GM19025 (cell line): ENCODE measurements around the gene FAM210B.
A peak's percentile ranks its signal among the peaks of the same experiment; 100 is the strongest.
"Not testable (repeated sequence)": the region's sequence is repeated elsewhere in the genome, so short reads cannot be mapped to it uniquely, and the experiment has no call there.

ENCODE experiments used
- ATAC-seq: cut with Tn5 transposase; IDR thresholded peaks from one replicate; pipeline ENCODE4 v1.9.1; 2021; ENCODE audit warnings: mild to moderate bottlenecking, low read depth, moderate library complexity; ENCODE audit not compliant: unreplicated experiment

FAM210B gene

DNA sequence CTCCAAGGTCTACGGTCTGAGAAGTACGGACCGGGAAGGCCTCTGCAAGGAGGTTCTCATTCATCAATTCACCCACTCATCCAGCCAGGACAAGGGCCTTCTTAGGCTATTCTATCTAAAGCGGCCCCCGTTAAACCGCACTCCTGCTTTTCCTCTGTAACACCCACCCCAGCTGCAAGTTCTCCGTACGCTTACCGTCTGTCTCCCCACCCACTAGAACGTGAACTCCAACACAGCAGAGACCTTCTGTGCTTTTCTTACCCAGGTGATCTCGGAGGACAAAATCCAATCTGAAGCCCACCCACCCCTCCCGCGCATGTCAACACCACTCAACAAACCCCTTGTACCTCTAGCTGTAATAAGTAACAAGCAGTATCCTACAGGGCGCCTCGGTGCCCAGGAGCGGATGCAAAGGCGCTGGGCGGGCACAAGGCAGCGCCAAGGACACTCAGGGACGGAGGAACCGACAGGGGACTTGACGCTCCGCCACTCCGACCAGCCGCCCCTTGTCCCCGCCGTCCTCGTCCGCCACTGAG is 32.9 kb downstream of the FAM210B start:
- ATAC-seq = peak; percentile 22

DNA sequence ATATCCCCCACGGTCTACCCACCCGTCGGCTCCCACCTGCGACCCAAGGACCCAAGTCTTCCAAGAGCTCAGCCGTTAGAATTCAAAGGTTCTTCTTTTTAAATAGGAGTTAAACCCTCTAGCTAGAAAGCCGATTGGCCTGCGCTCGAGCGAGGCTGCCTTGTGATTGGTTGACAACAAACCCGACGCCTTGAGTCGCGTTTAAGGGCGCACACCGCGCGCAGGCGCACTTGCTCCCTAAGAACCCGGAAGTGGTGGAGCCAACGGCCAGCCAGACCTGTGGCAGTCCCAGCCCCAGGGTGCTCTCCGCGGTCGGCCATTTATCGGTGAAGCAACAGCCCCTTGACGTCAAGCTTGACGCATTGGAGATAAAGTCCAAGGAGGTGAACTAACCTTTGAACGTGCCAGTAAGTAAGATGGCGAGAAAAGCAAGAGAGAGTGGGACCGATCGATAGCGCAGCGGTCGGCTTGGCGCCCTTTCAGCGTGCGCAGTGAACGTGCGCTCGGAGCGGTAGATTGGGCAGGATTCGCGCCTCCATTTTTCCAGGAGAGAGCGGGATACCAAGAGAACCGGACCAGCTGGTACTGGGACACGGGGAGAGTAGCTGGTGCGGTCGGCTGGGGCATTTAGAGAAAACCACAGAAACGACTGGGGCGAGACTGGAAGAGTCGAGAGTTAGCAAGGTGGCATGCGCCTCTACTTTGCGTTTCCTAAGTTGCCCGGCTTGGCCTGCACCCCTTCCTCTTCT is 33.5 kb downstream of the FAM210B start, which contains the start of the genes AURKA and CSTF1:
Gene AURKA (minus strand): TSS at position 84 of the 749 bp plus-strand sequence. CDS start 4,018 bp downstream, outside the sequence.
Gene CSTF1 (plus strand): TSS at position 514 of the 749 bp plus-strand sequence. CDS start 2,908 bp downstream, outside the sequence.
- ATAC-seq = peak; percentile 93

- no peak for ATAC-seq
Measured at GRCh38 chr20:56392881-56393482, 34.2 kb downstream of the FAM210B start.

- no peak for ATAC-seq
Measured at GRCh38 chr20:56393653-56394052, 34.9 kb downstream of the FAM210B start.

GRCh38 chr20:56395166-56395565 is 36.4 kb downstream of the FAM210B start:
- no peak for ATAC-seq

- no peak for ATAC-seq
Measured at GRCh38 chr20:56400001-56400640, 41.3 kb downstream of the FAM210B start.

GRCh38 chr20:56403465-56403864 is 44.7 kb downstream of the FAM210B start:
- ATAC-seq = no peak

- not testable (repeated sequence) for ATAC-seq
Measured at GRCh38 chr20:56405356-56405755, 46.6 kb downstream of the FAM210B start.

- ATAC-seq = no peak
Measured at GRCh38 chr20:56406910-56407309, 48.1 kb downstream of the FAM210B start.

DNA sequence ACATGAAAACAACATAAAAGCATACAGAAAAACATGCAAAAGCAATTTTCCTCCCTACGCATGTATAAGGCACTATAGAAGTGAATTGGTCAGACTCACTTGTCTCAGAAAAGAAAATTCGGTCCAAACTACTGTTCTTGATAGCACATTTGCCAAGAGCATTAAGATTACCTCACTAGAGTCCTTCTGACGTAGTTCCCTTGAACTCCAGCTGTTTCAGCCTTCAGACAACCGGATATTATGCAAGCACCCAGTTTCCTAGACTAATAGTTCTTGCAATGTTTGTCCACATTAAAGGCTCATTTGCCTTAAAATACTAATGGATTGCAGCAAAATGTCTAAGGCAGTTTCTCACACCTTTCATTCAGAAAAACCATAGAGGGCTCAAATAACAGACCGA is 50.7 kb downstream of the FAM210B start:
- ATAC-seq = no peak

DNA sequence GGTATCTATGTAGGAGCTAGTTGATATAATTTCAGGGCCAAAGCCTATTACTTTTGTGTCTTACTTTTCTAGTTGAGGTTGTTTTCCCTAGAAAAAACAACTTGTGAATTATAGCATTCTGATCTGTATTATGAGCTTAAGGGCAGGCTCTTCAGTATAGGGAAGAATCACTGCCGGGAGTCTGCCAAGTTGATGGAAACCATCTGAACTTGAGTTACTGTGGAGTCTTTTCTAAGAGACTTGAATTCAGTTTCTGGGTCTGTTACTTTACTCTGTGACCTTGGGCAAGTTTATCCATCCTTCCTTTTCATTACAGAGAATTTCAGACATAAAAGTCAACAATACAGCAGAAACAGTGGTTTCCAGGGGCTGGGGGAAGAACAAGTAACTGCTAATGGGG is 51.2 kb downstream of the FAM210B start:
- no peak for ATAC-seq

- ATAC-seq = not testable (repeated sequence)
Measured at GRCh38 chr20:56411287-56411686, 52.5 kb downstream of the FAM210B start.

- ATAC-seq = no peak
Measured at GRCh38 chr20:56411759-56412472, 53.1 kb downstream of the FAM210B start, which contains the start of gene CASS4. Gene CASS4, plus strand, starts transcription at chr20:56412260. Its CDS starts 199 bp downstream, at chr20:56412459.

DNA sequence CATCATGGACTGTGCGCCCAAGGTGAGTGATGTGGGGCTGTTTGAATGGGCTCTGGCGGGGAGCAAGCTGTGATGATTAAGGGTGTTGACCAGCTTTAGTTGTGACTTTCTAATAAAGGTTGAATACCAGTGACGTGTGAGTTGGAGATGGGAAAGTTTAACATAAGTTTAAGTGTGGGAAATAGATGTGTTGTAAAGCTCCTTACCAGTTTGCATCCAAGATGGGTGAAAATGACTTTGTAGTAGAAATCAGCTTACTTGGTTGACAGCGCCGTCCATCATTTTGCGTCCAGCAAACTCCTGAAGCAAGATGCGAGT is 53.7 kb downstream of the FAM210B start:
- no peak for ATAC-seq

DNA sequence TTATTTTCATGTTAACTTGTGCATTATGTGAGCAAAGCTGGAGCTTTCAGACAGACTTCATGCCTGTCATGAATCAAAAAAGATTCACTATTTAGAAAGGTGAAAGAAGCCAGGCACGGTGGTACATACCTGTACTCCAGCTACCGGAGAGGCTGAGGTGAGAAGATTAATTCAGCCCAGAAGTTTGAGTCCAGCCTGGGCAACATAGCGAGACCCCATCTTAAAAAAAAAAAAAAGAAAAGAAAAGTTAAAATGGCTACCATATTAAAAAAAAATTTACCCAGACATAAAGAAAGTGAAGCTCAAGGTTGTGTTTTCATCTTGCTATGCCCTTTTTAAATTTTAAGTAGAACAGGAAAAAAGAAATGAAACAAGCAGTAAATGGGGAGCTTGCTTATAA is 54.2 kb downstream of the FAM210B start:
- no peak for ATAC-seq

- ATAC-seq = no peak
Measured at GRCh38 chr20:56414842-56415765, 56.3 kb downstream of the FAM210B start.

DNA sequence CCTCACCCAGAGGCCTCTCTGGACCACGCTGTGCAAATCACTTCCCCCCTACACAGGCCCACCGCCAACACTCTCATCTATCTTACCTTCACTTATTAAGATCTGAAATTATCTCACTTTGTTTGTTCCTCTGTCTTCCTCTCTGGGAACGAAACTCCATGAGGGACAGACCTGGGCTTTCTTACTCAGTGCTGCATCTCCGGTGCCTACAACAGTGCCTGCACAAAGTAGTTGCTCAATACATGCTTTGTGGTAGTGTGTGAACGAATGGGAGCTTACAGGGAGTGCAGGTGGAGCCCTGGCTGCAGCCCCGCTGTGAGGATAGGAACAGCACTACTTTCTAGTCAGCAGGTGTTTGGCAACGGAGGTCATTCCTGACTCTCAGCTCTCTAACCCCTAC is 58.6 kb downstream of the FAM210B start:
- ATAC-seq = no peak

DNA sequence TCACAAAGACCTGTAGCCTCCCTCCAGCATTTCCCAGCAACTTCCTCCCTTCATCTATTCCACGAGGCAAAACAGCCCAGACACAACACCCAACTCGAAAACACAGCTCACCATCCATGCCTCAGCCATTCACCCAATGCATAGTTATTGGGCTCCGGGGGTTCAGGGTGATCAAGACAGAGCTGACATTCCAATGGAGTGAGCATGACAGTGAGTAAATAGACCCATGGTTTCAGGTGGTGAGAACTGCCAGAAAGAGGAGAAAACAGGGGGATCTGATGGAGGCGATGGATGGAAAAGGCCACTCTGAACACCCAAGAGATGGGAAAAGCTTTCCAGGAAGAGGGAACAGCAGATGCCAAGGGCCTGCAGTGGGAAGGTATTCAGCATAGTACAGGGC is 59.1 kb downstream of the FAM210B start:
- ATAC-seq = no peak
